Subcutaneous adipose tissue (tissue), 4 donors: Measurements from ENCODE around the gene WIPF3. TPM values are rescaled to one million over a fixed set of nuclear protein-coding genes. Genes with fewer than 3 reads are reported as not detected.

Source experiments
- CTCF ChIP-seq: fragments of 450-650 bp; IDR thresholded peaks from one replicate; pipeline ENCODE4 v1.5.1; 2016; ENCODE audit warnings: low read depth, mild to moderate bottlenecking, control low read depth, antibody characterized with exemption, moderate library complexity
- total RNA-seq, 4 donors: library from RNA; depleted of rRNA; stranded (reverse); fragments of >200 nt; gene quantifications; one replicate each; pipeline ENCODE4 v1.1.0, GENCODE V29; 2016

WIPF3 gene
- total RNA-seq, 4 donors from 2014 or later, result 0.17 to 0.65 (median 0.39) TPM

DNA sequence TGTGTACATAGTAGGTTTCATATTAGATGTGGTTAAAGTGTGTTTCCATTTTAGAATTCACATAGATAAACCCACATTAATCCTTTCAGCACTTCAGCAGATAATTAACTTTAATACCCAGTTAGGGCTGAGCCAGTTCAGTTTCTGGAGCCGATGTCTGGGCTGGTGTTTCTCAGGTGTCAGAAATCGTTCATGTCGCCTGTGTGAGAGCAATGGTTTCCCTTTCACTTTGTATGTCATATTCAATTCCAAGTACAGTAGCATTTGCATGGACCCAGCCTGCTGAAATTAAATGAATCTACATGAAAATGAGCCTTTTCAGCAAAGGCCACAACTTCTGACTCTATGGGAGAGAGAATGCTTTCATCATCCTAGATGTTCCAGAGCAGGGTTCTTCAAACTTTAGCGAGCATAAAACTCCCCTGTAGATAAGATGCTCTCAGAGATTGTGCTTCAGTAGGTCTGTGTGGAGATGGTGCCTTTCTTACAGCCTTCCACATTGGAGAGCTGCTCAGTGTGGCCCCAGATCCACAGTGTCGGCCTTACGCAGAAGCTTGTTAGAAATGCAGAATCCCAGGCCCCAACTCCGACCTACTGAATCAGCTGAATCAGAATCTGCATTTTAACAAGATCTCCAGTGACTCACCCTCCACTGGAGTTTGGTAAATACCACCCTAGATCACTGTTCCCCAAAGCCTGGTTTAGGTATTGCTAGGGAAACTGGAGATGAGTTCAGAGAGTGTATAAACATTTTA is 19.6 kb downstream of the WIPF3 start:
- TF ChIP-seq CTCF, result no peak

- no peak for TF ChIP-seq CTCF
Observed at GRCh38 chr7:29826530-29826822, 20.2 kb downstream of the WIPF3 start.

DNA sequence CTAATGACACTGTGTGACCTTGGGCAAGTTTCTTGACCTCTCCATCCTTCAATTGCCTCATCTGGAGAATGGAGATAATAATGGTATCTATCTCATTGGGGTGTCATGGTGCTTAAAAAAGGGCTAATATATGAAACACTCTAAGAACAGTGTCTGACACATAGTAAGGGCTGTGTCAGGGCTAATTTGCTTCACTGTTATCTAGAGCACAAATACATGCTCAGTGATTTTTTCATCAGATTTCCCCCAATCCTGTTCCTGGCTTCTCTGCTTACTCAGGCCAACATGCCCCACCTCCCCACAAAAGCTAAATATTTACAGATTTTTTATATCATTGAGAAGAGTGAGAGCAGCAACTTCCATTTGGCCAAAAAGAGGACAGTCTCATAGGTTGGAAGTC is 20.6 kb downstream of the WIPF3 start:
- TF ChIP-seq CTCF, result no peak

GRCh38 chr7:29831705-29832104 is 25.4 kb downstream of the WIPF3 start:
- TF ChIP-seq CTCF, result no peak

DNA sequence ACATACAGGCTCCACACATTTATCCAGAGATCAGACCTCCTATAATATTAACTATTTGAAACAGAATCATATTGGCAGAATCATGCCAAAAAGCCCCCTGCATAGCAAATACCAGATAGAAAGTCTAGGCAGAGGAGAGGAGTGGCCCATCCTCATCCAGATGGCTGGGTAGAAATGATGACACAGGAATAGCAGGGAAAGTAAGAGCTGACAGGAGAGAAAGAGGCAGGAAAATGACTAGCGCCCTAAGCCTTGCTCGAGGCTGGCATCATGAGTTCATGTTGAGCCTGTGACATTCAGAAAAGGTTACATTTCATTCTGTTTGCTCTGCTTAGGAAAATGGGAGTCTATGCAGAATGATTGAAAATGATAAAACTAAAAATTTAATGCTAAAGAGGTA is 27.6 kb downstream of the WIPF3 start:
- no peak for TF ChIP-seq CTCF

- no peak for TF ChIP-seq CTCF
Observed at GRCh38 chr7:29835718-29836117, 29.4 kb downstream of the WIPF3 start.

GRCh38 chr7:29839302-29839701 is 33.0 kb downstream of the WIPF3 start:
- no peak for TF ChIP-seq CTCF
